Mesendoderm (in vitro differentiated cells): ENCODE data around the gene LRRC28.

Experiments
- DNase-seq: peaks from one replicate; pipeline ENCODE4 v3.0.0; 2013
- H2AK5ac ChIP-seq: 2 replicates; pipeline ENCODE4 v1.6.1; 2013; ENCODE audit warnings: low read length, inconsistent platforms
- H2BK120ac ChIP-seq: 2 replicates; pipeline ENCODE4 v1.6.1; 2013; ENCODE audit warnings: low read depth, mild to moderate bottlenecking, low read length, moderate library complexity, mixed read lengths
- H2BK15ac ChIP-seq: replicated peaks from 2 replicates; pipeline ENCODE4 v1.6.1; 2013; ENCODE audit warnings: low read depth, mild to moderate bottlenecking, moderate library complexity
- H2BK5ac ChIP-seq: 2 replicates; pipeline ENCODE4 v1.6.1; 2013; ENCODE audit warnings: low read length, inconsistent platforms
- H3K18ac ChIP-seq: 2 replicates; pipeline ENCODE4 v1.6.1; 2013; ENCODE audit warnings: mild to moderate bottlenecking, low read length, mixed read lengths
- H3K23ac ChIP-seq: one replicate; pipeline ENCODE4 v1.6.1; 2013; ENCODE audit warnings: low read length
- H3K27ac ChIP-seq: 2 replicates; pipeline ENCODE4 v1.5.1; 2013; ENCODE audit warnings: low read depth, mild to moderate bottlenecking, inconsistent platforms, low read length, moderate library complexity
- H3K27me3 ChIP-seq: 2 replicates; pipeline ENCODE4 v1.6.1; 2013; ENCODE audit warnings: low read length, control low read depth, mild to moderate bottlenecking, inconsistent platforms; ENCODE audit not compliant: insufficient read depth, poor library complexity
- H3K36me3 ChIP-seq: 2 replicates; pipeline ENCODE4 v1.6.1; 2013; ENCODE audit warnings: low read length, inconsistent platforms; ENCODE audit not compliant: control insufficient read depth, insufficient read depth
- H3K4ac ChIP-seq: one replicate; pipeline ENCODE4 v1.6.1; 2013; ENCODE audit warnings: low read depth, mild to moderate bottlenecking, low read length, moderate library complexity
- H3K4me1 ChIP-seq: 2 replicates; pipeline ENCODE4 v1.6.1; 2013; ENCODE audit warnings: low read depth, low read length, inconsistent platforms; ENCODE audit not compliant: control insufficient read depth
- H3K4me2 ChIP-seq: 2 replicates; pipeline ENCODE4 v1.6.1; 2013; ENCODE audit warnings: low read length
- H3K4me3 ChIP-seq: 2 replicates; pipeline ENCODE4 v1.5.1; 2013; ENCODE audit warnings: mild to moderate bottlenecking, low read length
- H3K56ac ChIP-seq: one replicate; pipeline ENCODE4 v1.6.1; 2013; ENCODE audit warnings: low read length
- H3K79me1 ChIP-seq: 2 replicates; pipeline ENCODE4 v1.6.1; 2013; ENCODE audit warnings: low read length, inconsistent platforms
- H3K79me2 ChIP-seq: 2 replicates; pipeline ENCODE4 v1.6.1; 2013; ENCODE audit warnings: mild to moderate bottlenecking, low read length; ENCODE audit not compliant: control insufficient read depth, insufficient read depth
- H3K9ac ChIP-seq: 2 replicates; pipeline ENCODE4 v1.6.1; 2013; ENCODE audit warnings: low read length, inconsistent platforms
- H4K5ac ChIP-seq: one replicate; pipeline ENCODE4 v1.6.1; 2013; ENCODE audit warnings: low read length
- H4K8ac ChIP-seq: one replicate; pipeline ENCODE4 v1.6.1; 2013; ENCODE audit warnings: low read depth, mild to moderate bottlenecking, control low read depth, low read length, moderate library complexity
- WGBS: extraction: QIAGEN DNeasy Blood & Tissue Kit; methylation state at CpG from one replicate; pipeline ENCODE4 v1.1.7; 2013; ENCODE audit warnings: low lambda C conversion rate, missing lambda C conversion rate; ENCODE audit not compliant: insufficient coverage; ENCODE audit errors: extremely low coverage; 5-methylcytosine and 5-hydroxymethylcytosine counted together

LRRC28 gene

GRCh38 chr15:99438691-99439523 is 187.6 kb downstream of the LRRC28 start:
- Histone ChIP-seq H3K27ac (no peak overlapping the region), H3K18ac (no peak overlapping the region), H4K8ac (no peak overlapping the region), H3K4ac (no peak overlapping the region), H3K23ac (no peak overlapping the region), H3K56ac (peak overlapping the region; percentile 49), H3K4me2 (no peak overlapping the region), H3K79me2 (no peaks in the 10 kb centered on the region), H2BK5ac (no peak overlapping the region), H3K9ac (no peak overlapping the region), H3K4me1 (peaks cover 2% of the 10 kb centered on the region), H3K27me3 (no peaks in the 10 kb centered on the region), H2BK120ac (no peak overlapping the region), H3K36me3 (no peaks in the 10 kb centered on the region), H2BK15ac (no peak overlapping the region), H2AK5ac (no peak overlapping the region), H3K4me3 (no peak overlapping the region), H4K5ac (no peak overlapping the region), H3K79me1 (no peaks in the 10 kb centered on the region)
- WGBS = no CpG with 5 or more reads among the region's 24 CpGs
- no peak for DNase-seq

DNA sequence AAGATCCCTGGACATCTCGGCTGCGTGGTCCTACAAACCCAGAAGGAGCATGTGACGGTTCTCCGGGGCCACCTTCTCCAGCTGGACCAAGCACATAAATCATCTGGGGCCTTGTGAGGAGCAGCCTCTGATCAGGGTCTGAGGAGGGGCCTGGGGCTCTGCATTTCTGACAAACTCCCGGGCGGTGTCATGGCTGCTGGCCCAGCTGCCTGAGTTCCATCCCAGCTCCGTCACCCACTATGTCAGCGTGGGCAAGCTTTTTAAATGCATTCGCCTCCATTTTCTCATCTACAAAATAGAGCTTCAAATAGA is 188.2 kb downstream of the LRRC28 start:
- Histone ChIP-seq H3K18ac (no peak overlapping the region), H4K8ac (no peak overlapping the region), H3K4me3 (no peak overlapping the region), H3K4me1 (peaks cover 2% of the 10 kb centered on the region), H2BK5ac (no peak overlapping the region), H3K36me3 (no peaks in the 10 kb centered on the region), H3K23ac (no peak overlapping the region), H3K4me2 (no peak overlapping the region), H3K79me1 (no peaks in the 10 kb centered on the region), H2BK15ac (no peak overlapping the region), H3K9ac (no peak overlapping the region), H3K79me2 (no peaks in the 10 kb centered on the region), H3K56ac (no peak overlapping the region), H4K5ac (no peak overlapping the region), H3K27me3 (no peaks in the 10 kb centered on the region), H2BK120ac (no peak overlapping the region), H2AK5ac (no peak overlapping the region), H3K27ac (no peak overlapping the region), H3K4ac (no peak overlapping the region)
- DNase-seq = no peak
- WGBS = no CpG with 5 or more reads among the region's 9 CpGs

DNA sequence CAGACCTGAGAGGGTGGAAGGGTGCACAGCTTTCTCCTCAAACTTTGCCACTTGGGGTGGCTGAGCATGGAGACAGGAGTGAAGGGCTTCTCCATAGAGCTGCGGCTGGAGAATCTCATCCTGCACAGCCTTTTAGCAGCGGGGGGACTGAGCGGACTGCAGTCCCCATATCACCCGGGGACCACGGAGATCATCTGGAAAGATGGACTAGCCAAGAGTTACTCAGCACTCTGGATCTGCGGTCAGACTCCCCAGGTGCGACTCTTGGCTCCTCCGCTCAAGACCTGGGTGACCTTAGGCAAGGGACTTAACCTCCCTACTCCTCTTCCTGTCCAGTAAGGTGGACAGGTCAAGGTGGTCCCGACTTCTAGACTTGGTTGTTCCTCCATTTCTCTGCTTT is 188.7 kb downstream of the LRRC28 start:
- Histone ChIP-seq H4K8ac (no peak overlapping the region), H3K27me3 (no peaks in the 10 kb centered on the region), H3K56ac (no peak overlapping the region), H2BK5ac (no peak overlapping the region), H4K5ac (no peak overlapping the region), H3K4me1 (peaks cover 2% of the 10 kb centered on the region), H3K27ac (no peak overlapping the region), H3K79me1 (no peaks in the 10 kb centered on the region), H3K18ac (no peak overlapping the region), H2BK120ac (no peak overlapping the region), H3K4ac (no peak overlapping the region), H3K9ac (no peak overlapping the region), H3K23ac (no peak overlapping the region), H3K4me3 (no peak overlapping the region), H2BK15ac (no peak overlapping the region), H3K79me2 (no peaks in the 10 kb centered on the region), H3K36me3 (no peaks in the 10 kb centered on the region), H2AK5ac (no peak overlapping the region), H3K4me2 (no peak overlapping the region)
- WGBS = no CpG with 5 or more reads among the region's 9 CpGs
- no peak for DNase-seq
